MM.1S (cell line): ENCODE data around the gene CCSER2.

Experiments used
- EZH2 ChIP-seq: fragments of 300-600 bp; sonication (generic); optimal IDR thresholded peaks from 2 replicates; pipeline ENCODE3; 2017; ENCODE audit warnings: low read depth, mild to moderate bottlenecking, antibody characterized with exemption, low read length, mixed read lengths
- TF ChIP-seq, protein P1 (sequence below): fragments of 300-600 bp; sonication (generic); IDR thresholded peaks from 2 replicates; pipeline ENCODE4 v1.5.1; 2016; ENCODE audit warnings: antibody characterized with exemption, low read length, mixed read lengths

DNA sequence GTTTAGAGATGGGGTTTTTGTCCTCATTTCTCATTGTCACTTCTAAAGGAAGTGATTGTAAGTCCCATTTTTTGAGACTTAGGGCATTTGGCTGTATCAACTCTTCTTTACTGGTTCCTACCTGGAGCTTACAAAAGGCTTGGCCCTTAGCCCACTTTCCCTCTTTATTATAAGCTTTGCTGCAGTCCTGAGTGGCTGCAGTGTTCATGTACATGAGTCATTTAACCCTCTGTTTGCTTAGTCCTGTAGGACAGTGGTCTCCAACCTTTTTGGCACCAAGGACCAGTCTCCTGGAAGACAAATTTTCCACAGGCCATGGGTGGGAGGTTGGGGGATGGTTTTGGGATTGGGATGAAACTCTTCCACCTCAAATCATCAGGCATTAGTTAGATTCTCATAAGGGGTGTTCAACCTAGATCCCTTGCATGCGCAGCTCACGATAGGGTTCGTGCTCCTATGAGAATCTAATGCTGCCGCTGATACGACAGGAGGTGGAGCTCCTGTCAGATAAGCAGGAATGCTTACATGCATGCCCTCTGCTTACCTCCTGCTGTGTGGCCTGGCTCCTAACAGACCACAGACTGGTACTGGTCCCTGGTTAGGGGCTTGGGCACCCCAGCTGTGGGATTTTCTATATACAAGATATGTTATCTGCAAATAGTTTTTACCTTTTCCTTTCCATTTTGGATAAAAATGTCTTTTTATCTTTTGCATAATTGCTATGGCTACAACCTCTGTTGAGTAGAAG, 99.7 kb downstream of the CCSER2 start:
- no peak for TF ChIP-seq EZH2
- TF ChIP-seq, protein P1, sequence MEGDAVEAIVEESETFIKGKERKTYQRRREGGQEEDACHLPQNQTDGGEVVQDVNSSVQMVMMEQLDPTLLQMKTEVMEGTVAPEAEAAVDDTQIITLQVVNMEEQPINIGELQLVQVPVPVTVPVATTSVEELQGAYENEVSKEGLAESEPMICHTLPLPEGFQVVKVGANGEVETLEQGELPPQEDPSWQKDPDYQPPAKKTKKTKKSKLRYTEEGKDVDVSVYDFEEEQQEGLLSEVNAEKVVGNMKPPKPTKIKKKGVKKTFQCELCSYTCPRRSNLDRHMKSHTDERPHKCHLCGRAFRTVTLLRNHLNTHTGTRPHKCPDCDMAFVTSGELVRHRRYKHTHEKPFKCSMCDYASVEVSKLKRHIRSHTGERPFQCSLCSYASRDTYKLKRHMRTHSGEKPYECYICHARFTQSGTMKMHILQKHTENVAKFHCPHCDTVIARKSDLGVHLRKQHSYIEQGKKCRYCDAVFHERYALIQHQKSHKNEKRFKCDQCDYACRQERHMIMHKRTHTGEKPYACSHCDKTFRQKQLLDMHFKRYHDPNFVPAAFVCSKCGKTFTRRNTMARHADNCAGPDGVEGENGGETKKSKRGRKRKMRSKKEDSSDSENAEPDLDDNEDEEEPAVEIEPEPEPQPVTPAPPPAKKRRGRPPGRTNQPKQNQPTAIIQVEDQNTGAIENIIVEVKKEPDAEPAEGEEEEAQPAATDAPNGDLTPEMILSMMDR, result no peak
